Measurements from ENCODE around the gene PSTK. TPM values are rescaled to one million over a fixed set of nuclear protein-coding genes. Genes with fewer than 3 reads are reported as not detected.

The PSTK gene
- total and polyA plus RNA-seq, 10 of the 15 experiments (the other 5 are each of a cell fraction or from before 2014, with no cell fraction given), result 1.8 to 7.1 (median 3.4) TPM

GRCh38 chr10:123019264-123019663 is 39.1 kb downstream of the PSTK start:
- Histone ChIP-seq H3K27ac (ENCODE audit: control insufficient read depth, insufficient read depth) (no peak overlapping the region), H3K4me3 (no peak overlapping the region), H3K27me3 (replicated peaks in 1 of 2; ENCODE audit: control insufficient read depth in 2 of 2, insufficient read depth in 2 of 2, low read length in 1 of 2) (no peaks in the 10 kb centered on the region), H4K20me1 (ENCODE audit: control insufficient read depth, insufficient read depth) (no peaks in the 10 kb centered on the region), H3K79me2 (ENCODE audit: control insufficient read depth, insufficient read depth, low read length) (no peaks in the 10 kb centered on the region), H2AFZ (ENCODE audit: control insufficient read depth, low read depth, low read length) (no peak overlapping the region), H3K4me1 (ENCODE audit: control insufficient read depth, insufficient read depth, low read length) (no peaks in the 10 kb centered on the region), H3K36me3 (ENCODE audit: control insufficient read depth in 2 of 2, insufficient read depth in 2 of 2, low read length in 1 of 2) (no peaks in the 10 kb centered on the region), H3K9me3 (replicated peaks; ENCODE audit: control insufficient read depth, insufficient read depth, low read length) (no peaks in the 10 kb centered on the region; the same call in 2 of the 3 replicates), H3K4me2 (ENCODE audit: control insufficient read depth, insufficient read depth) (no peak overlapping the region), H3K9ac (ENCODE audit: control insufficient read depth, insufficient read depth, low read length) (no peak overlapping the region)
- BruUV-seq (replicated peaks), result no TSS peak
- FAIRE-seq (no peak), DNase-seq (ENCODE audit: low read depth, low spot score) (no peak), ATAC-seq (no peak)
- ChIA-PET POLR2A (no interaction called here), RAD21 (ENCODE audit: unreplicated experiment) (no interaction called here), CTCF (interaction anchor here (1.4 to 3.4 kb wide), 2 partner anchors 9 to 37 kb away, joined by 3 to 19 read pairs; partner anchors contain the start of gene PSTK), SMC1A (ENCODE audit: uncharacterized antibody, unreplicated experiment) (no interaction called here)
- WGBS (ENCODE audit: insufficient coverage, insufficient replicate concordance, low lambda C conversion rate, missing lambda C conversion rate), result 51% methylated on average over 3 of the region's 3 CpGs
- TF ChIP-seq RFX5 (IDR thresholded peaks at IDR 0.05; ENCODE audit: low read depth, low read length), result no peak
- TF ChIP-seq CTCF (IDR thresholded peaks at IDR 0.05 in 2 of 3, conservative IDR thresholded peaks at IDR 0.05 in 1 of 3; ENCODE audit: control insufficient read depth in 2 of 3, extremely low read depth in 1 of 3, insufficient read depth in 1 of 3, low read depth in 3 of 3, low read length in 3 of 3), result no peak
- no peak for TF ChIP-seq DPF2 (IDR thresholded peaks at IDR 0.05)
- no peak for TF ChIP-seq MYC (IDR thresholded peaks at IDR 0.05; ENCODE audit: insufficient read depth, insufficient read length, insufficient replicate concordance, low read length, severe bottlenecking)
- TF ChIP-seq NFXL1 (IDR thresholded peaks at IDR 0.05; ENCODE audit: borderline replicate concordance), result no peak
- TF ChIP-seq EGR1 (IDR thresholded peaks at IDR 0.05; ENCODE audit: borderline replicate concordance in 1 of 2, low read depth in 2 of 2, low read length in 2 of 2), result no peak
- no peak for TF ChIP-seq SMAD1 (IDR thresholded peaks at IDR 0.05; ENCODE audit: low read depth, partially characterized antibody)
- no peak for TF ChIP-seq E2F8 (IDR thresholded peaks at IDR 0.05; ENCODE audit: low read depth, partially characterized antibody)
- no peak for TF ChIP-seq JUNB (IDR thresholded peaks at IDR 0.05)
- TF ChIP-seq SPI1 (IDR thresholded peaks at IDR 0.05; ENCODE audit: borderline replicate concordance, insufficient read depth, low read depth, low read length), result no peak
- TF ChIP-seq CEBPB (IDR thresholded peaks at IDR 0.05; ENCODE audit: borderline replicate concordance in 1 of 2, low read depth in 2 of 2, low read length in 2 of 2), result no peak
- TF ChIP-seq SUPT20H (IDR thresholded peaks at IDR 0.05; ENCODE audit: borderline replicate concordance, control insufficient read depth, low read depth, low read length), result no peak
- in situ Hi-C loops (cut with MboI), result no loop called here
- intact Hi-C loops (cut with micrococcal nuclease; ENCODE audit: unreplicated experiment), result no loop called here

All from GM12878 (cell line).